A549 treated with CORT108297 at 1 μM for 4 hours (cell line): ENCODE measurements around the gene OR12D2. TPM values are rescaled to one million over a fixed set of nuclear protein-coding genes. Genes with fewer than 3 reads are reported as not detected.

Experiments
- total RNA-seq: library from RNA; stranded (reverse); fragments of 200-300 nt; extraction: Qiagen RNA extraction; gene quantifications from 5 replicates; pipeline ENCODE4 v1.2.3, GENCODE V29; 2022

Gene OR12D2
- not detected in 5 replicates for total RNA-seq

GRCh38 chr6:29395331-29395730 is at the start of gene OR12D2:
TSS of gene OR12D2 (plus strand) at chr6:29395631. CDS start at chr6:29396700, 1,069 bp downstream.

DNA sequence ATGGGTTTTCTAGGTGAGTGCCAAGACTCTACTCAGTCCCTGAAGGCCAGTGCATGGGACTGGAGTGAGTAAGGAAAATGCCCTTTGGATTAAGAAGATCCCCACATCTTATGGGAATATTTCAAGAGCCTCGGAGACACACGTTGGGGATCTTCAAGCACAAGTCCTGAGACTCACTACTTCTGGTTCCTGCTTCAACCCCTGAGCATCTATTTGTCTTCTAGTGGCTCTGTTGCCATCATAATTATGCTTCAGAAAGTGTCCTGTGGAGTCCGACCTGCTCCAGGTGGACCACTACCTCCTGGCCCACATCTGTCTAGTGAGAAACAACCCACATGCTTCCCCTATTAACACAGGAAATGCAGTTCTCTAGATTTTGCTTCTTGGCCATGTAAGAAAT is 26.7 kb upstream of the OR12D2 start, which contains the start of gene OR5V1:
TSS of gene OR5V1 (minus strand) at position 101 of the 400 bp plus-strand sequence. CDS start 12,670 bp downstream, outside the sequence.

GRCh38 chr6:29375191-29375590 is 20.2 kb upstream of the OR12D2 start, which contains the start of gene OR12D3:
TSS of gene OR12D3 (minus strand) at chr6:29375291. CDS start at chr6:29375287, 4 bp downstream.

DNA sequence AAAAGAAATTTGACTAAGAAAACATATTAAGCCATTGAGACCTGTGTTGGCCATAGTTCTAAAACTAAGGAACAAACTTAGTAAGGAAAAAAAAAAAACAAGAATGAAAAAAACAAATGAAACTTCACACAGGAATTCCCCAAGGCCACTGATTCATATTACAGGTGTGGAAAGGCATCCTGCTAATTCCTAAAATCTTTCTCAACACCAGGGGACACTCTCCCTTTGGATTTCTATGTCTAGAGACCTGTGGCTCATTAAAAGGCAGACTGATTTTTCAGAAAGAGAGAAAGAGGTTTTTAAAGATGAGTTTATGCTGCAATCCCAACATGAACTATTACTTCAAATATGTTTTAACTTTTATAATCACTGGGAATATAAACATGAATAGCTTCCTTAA is 19.2 kb downstream of the OR12D2 start, which contains the start of gene OR12D1:
TSS of gene OR12D1 (plus strand) at position 341 of the 400 bp plus-strand sequence.

DNA sequence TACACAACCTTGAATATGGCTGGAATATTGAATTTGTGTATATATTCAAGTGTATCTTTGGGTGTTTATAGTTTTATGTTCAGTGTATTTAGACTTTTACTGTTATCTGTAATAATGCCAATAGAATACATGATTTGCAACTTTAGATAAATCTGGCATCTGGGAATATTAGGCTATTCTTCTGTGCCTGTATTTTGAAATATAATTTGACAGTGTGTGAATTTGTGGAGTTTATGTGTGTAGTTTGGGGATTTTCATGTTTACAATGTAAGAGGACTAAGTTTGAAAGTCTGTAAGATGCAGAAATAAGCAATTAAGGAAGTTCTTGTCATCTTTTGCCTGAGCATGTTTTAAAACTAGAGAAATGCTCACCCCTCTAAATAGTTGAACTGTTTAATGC is 43.6 kb downstream of the OR12D2 start, which contains the start of gene OR10C1:
TSS of gene OR10C1 (plus strand) at position 301 of the 400 bp plus-strand sequence. CDS start 710 bp downstream, outside the sequence.

Other genes starting within 250 kb of the OR12D2 start
- gene OR2J2, start 224.7 kb upstream of the OR12D2 start, total RNA-seq: not detected in 5 replicates
- not detected in 5 replicates for gene OR14J1, start 93.9 kb upstream of the OR12D2 start, total RNA-seq
- not detected in 5 replicates for gene OR5V1, start 26.8 kb upstream of the OR12D2 start, total RNA-seq
- gene OR12D3, start 20.3 kb upstream of the OR12D2 start, total RNA-seq: not detected in 5 replicates
- gene OR12D1, start 19.3 kb downstream of the OR12D2 start, total RNA-seq: not detected in 5 replicates
- gene OR10C1, start 43.7 kb downstream of the OR12D2 start, total RNA-seq: not detected in 5 replicates
- gene OR11A1, start 61.4 kb downstream of the OR12D2 start, total RNA-seq: not detected in 5 replicates
- not detected in 5 replicates for gene OR2H1, start 61.5 kb downstream of the OR12D2 start, total RNA-seq
- gene MAS1L, start 92.3 kb downstream of the OR12D2 start, total RNA-seq: not detected in 5 replicates
- gene UBD, start 164.1 kb downstream of the OR12D2 start, total RNA-seq: 0.46 to 0.99 TPM (median 0.64 TPM) in 5 replicates
- not detected in 5 replicates for gene OR2H2, start 189.5 kb downstream of the OR12D2 start, total RNA-seq
- 3.9 to 7.9 TPM (median 6.2 TPM) in 5 replicates for gene GABBR1, start 237.6 kb downstream of the OR12D2 start, total RNA-seq